B cell (primary cell): ENCODE measurements around the gene NKTR. TPM values are rescaled to one million over a fixed set of nuclear protein-coding genes. Genes with fewer than 3 reads are reported as not detected.

Experiments
- ATAC-seq: fragments of 200-7000 bp; cut with Tn5 transposase; one replicate; pipeline ENCODE4 v1.10.0; 2021; ENCODE audit warnings: low read depth, mild to moderate bottlenecking, moderate number of reproducible peaks, moderate library complexity
- CTCF ChIA-PET: fragments of 350-600 bp; sonication (Branson Sonifier 250); formaldehyde crosslinking; loops from one replicate; lab custom pipeline; 2021; ENCODE audit warnings: antibody characterized with exemption, inconsistent platforms; lab: Charles Lee
- POLR2A ChIA-PET: fragments of 350-600 bp; sonication (Branson Sonifier 250); formaldehyde crosslinking; loops from one replicate; lab custom pipeline; 2021; ENCODE audit warnings: antibody characterized with exemption; lab: Charles Lee
- DNase-seq: peaks from one replicate; pipeline ENCODE4 v3.0.0; 2013
- H2AFZ ChIP-seq: 2 replicates; pipeline ENCODE4 v1.6.1; 2012; ENCODE audit warnings: mild to moderate bottlenecking, low read depth, low read length; ENCODE audit not compliant: insufficient read depth, poor library complexity, severe bottlenecking
- H3K27ac ChIP-seq, 2 donors: 1 replicate in 1 of 2; 2 replicates in 1 of 2; pipeline ENCODE4 v1.5.1; 2012 to 2013; ENCODE audit warnings: low read length in 2 of 2, mild to moderate bottlenecking in 2 of 2, moderate library complexity in 1 of 2
- H3K27me3 ChIP-seq, 4 experiments: fragments of 200-600 bp in 1 of 4; sonication (generic) in 1 of 4; replicated peaks in 1 of 4; 1 replicate in 2 of 4; 2 replicates in 2 of 4; pipeline versions ENCODE4 v1.6.1 to v1.7.0; 2013 to 2016; ENCODE audit warnings: low read length in 3 of 4, mild to moderate bottlenecking in 2 of 4, mixed read lengths in 1 of 4, moderate library complexity in 1 of 4; ENCODE audit not compliant: insufficient read depth in 4 of 4, control insufficient read depth in 3 of 4; ENCODE audit errors: control extremely low read depth in 1 of 4
- H3K36me3 ChIP-seq, 2 experiments: replicated peaks in 1 of 2; 1 replicate in 1 of 2; 2 replicates in 1 of 2; pipeline versions ENCODE4 v1.6.1 to v1.7.1; 2013; ENCODE audit warnings: low read length in 1 of 2; ENCODE audit not compliant: insufficient read depth in 2 of 2, control insufficient read depth in 1 of 2; ENCODE audit errors: control extremely low read depth in 1 of 2, extremely low read depth in 1 of 2
- H3K4me1 ChIP-seq, 2 donors: fragments of 200-600 bp in 1 of 2; sonication (generic) in 1 of 2; 1 replicate in 1 of 2; 2 replicates in 1 of 2; pipeline versions ENCODE4 v1.5.1 to v1.6.1; 2013 to 2017; ENCODE audit warnings: low read length in 2 of 2; ENCODE audit not compliant: control insufficient read depth in 2 of 2, insufficient read depth in 2 of 2
- H3K4me2 ChIP-seq: replicated peaks from 2 replicates; pipeline ENCODE3; 2012; ENCODE audit warnings: mild to moderate bottlenecking, low read depth, low read length; ENCODE audit not compliant: poor library complexity, severe bottlenecking
- H3K4me3 ChIP-seq, 5 experiments: fragments of 200-600 bp in 1 of 5; sonication (generic) in 1 of 5; 1 replicate in 3 of 5; 2 replicates in 2 of 5; pipeline versions ENCODE4 v1.5.1 to v1.7.0; 2011 to 2016; ENCODE audit warnings: low read length in 4 of 5, mild to moderate bottlenecking in 4 of 5, low read depth in 2 of 5, control low read depth in 1 of 5, moderate library complexity in 1 of 5; ENCODE audit not compliant: insufficient read depth in 1 of 5; ENCODE audit errors: control extremely low read depth in 1 of 5, extremely low read depth in 1 of 5
- H3K79me2 ChIP-seq: fragments of 200-600 bp; sonication (generic); one replicate; pipeline ENCODE4 v1.6.0; 2016; ENCODE audit warnings: low read length; ENCODE audit not compliant: control insufficient read depth, insufficient read depth
- H3K9ac ChIP-seq: fragments of 200-600 bp; sonication (generic); 2 replicates; pipeline ENCODE4 v1.6.1; 2017; ENCODE audit warnings: mild to moderate bottlenecking, low read length, moderate library complexity
- H3K9me3 ChIP-seq, 3 donors: one replicate each; pipeline versions ENCODE4 v1.6.1 to v1.7.1; 2013; ENCODE audit warnings: low read length in 2 of 3; ENCODE audit not compliant: control insufficient read depth in 2 of 3, insufficient read depth in 1 of 3; ENCODE audit errors: control extremely low read depth in 1 of 3
- H4K20me1 ChIP-seq: 2 replicates; pipeline ENCODE4 v1.6.0; 2012; ENCODE audit warnings: mild to moderate bottlenecking, low read length; ENCODE audit not compliant: insufficient read depth, control insufficient read depth, poor library complexity, severe bottlenecking
- H3K27ac Mint-ChIP-seq: one replicate; pipeline ENCODE4 v1.8.0; 2021; ENCODE audit warnings: mixed read lengths
- H3K27me3 Mint-ChIP-seq: one replicate; pipeline ENCODE4 v1.8.0; 2021; ENCODE audit warnings: mixed read lengths
- H3K4me1 Mint-ChIP-seq: one replicate; pipeline ENCODE4 v1.8.0; 2021; ENCODE audit warnings: mixed read lengths
- H3K4me3 Mint-ChIP-seq: one replicate; pipeline ENCODE4 v1.8.0; 2021; ENCODE audit warnings: mixed read lengths
- H3K9me3 Mint-ChIP-seq: one replicate; pipeline ENCODE4 v1.8.0; 2022; ENCODE audit warnings: mixed read lengths; ENCODE audit not compliant: insufficient read depth
- CTCF ChIP-seq: fragments of 200-600 bp; IDR thresholded peaks from one replicate; pipeline ENCODE4 v1.8.0; 2022; ENCODE audit warnings: antibody characterized with exemption, mild to moderate bottlenecking
- EZH2 ChIP-seq: IDR thresholded peaks from 2 replicates; pipeline ENCODE4 v1.6.1; 2012; ENCODE audit warnings: borderline replicate concordance, low read depth, mild to moderate bottlenecking, moderate library complexity, low read length; ENCODE audit not compliant: insufficient read depth, poor library complexity, severe bottlenecking
- WGBS: methylation state at CpG from one replicate; pipeline ENCODE4 v1.1.5; 2013; ENCODE audit warnings: missing lambda C conversion rate; ENCODE audit not compliant: insufficient coverage; 5-methylcytosine and 5-hydroxymethylcytosine counted together
- intact Hi-C: fragments of 100-400 bp; cut with micrococcal nuclease; formaldehyde crosslinking; loops from one replicate; pipeline ENCODE4 v1.10.0; 2022
- polyA plus RNA-seq: library from polyadenylated mRNA; depleted of rRNA; stranded (reverse); fragments of >200 nt; gene quantifications from 2 replicates; pipeline ENCODE4 v1.2.3, GENCODE V29; 2012
- total RNA-seq, 2 donors: library from RNA; stranded (reverse); fragments of 120-200 nt in 1 of 2; gene quantifications; 1 replicate in 1 of 2; 2 replicates in 1 of 2; pipeline versions ENCODE4 v1.2.3 to v1.2.4, GENCODE V29; 2013 to 2022

Gene NKTR
- total and polyA plus RNA-seq, 2 donors (not counting 1 experiment from before 2014, with no cell fraction given) = 58.0 to 227 TPM

GRCh38 chr3:42680806-42681205, 80.3 kb downstream of the NKTR start:
- ATAC-seq (no peak), DNase-seq (no peak)
- Mint-ChIP-seq H3K4me3 (no peak overlapping the region), H3K27me3 (peaks cover 46% of the 10 kb centered on the region), H3K4me1 (peaks cover under 1% of the 10 kb centered on the region), H3K9me3 (peaks cover 6% of the 10 kb centered on the region), H3K27ac (no peak overlapping the region)
- Histone ChIP-seq H3K79me2 (no peaks in the 10 kb centered on the region), H4K20me1 (no peaks in the 10 kb centered on the region), H3K4me2 (no peak overlapping the region), H2AFZ (no peak overlapping the region), H3K4me3 (no peak overlapping the region), H3K9me3 (peaks cover 3 to 16% (median 3%) of the 10 kb centered on the region in 3 donors), H3K9ac (no peak overlapping the region), H3K4me1 (no peaks in the 10 kb centered on the region), H3K36me3 (no peaks in the 10 kb centered on the region), H3K27ac (no peak overlapping the region), H3K27me3 (peaks cover 0 to 16% (median 0%) of the 10 kb centered on the region in 4 experiments)
- intact Hi-C loops = no loop called here
- TF ChIP-seq EZH2 = no peak
- no peak for TF ChIP-seq CTCF
- ChIA-PET POLR2A (no interaction called here), CTCF (no interaction called here)
- WGBS = 80% methylated on average over 4 of the region's 4 CpGs

GRCh38 chr3:42681361-42682038, 81.0 kb downstream of the NKTR start:
- no peak for TF ChIP-seq EZH2
- no peak for TF ChIP-seq CTCF
- DNase-seq = no peak
- Histone ChIP-seq H3K4me3 (no peak overlapping the region), H4K20me1 (no peaks in the 10 kb centered on the region), H3K9ac (no peak overlapping the region), H3K36me3 (no peaks in the 10 kb centered on the region), H3K79me2 (no peaks in the 10 kb centered on the region), H2AFZ (no peak overlapping the region), H3K9me3 (peaks cover 2 to 12% (median 3%) of the 10 kb centered on the region in 3 donors), H3K27me3 (peaks cover 0 to 19% (median 0%) of the 10 kb centered on the region in 4 experiments), H3K4me1 (no peaks in the 10 kb centered on the region), H3K27ac (no peak overlapping the region), H3K4me2 (no peak overlapping the region)
- CTCF ChIA-PET = no interaction called here
- peaks cover 6% of the 10 kb centered on the region for H3K9me3 Mint-ChIP-seq
- no peak for ATAC-seq
- H3K4me3 Mint-ChIP-seq = no peak overlapping the region
- POLR2A ChIA-PET = no interaction called here
- peaks cover 41% of the 10 kb centered on the region for H3K27me3 Mint-ChIP-seq
- 88% methylated on average over 7 of the region's 10 CpGs for WGBS
- peaks cover 2% of the 10 kb centered on the region for H3K4me1 Mint-ChIP-seq
- H3K27ac Mint-ChIP-seq = no peak overlapping the region
- intact Hi-C loops = no loop called here
